ENCODE data around the gene SP3. TPM values are rescaled to one million over a fixed set of nuclear protein-coding genes. Genes with fewer than 3 reads are reported as not detected.
A peak's percentile ranks its signal among the peaks of the same experiment; 100 is the strongest.

The SP3 gene
- total RNA-seq, 5 donors from 2014 or later (not counting 1 experiment from before 2014, with no cell fraction given) = 107 to 150 (median 123) TPM

DNA sequence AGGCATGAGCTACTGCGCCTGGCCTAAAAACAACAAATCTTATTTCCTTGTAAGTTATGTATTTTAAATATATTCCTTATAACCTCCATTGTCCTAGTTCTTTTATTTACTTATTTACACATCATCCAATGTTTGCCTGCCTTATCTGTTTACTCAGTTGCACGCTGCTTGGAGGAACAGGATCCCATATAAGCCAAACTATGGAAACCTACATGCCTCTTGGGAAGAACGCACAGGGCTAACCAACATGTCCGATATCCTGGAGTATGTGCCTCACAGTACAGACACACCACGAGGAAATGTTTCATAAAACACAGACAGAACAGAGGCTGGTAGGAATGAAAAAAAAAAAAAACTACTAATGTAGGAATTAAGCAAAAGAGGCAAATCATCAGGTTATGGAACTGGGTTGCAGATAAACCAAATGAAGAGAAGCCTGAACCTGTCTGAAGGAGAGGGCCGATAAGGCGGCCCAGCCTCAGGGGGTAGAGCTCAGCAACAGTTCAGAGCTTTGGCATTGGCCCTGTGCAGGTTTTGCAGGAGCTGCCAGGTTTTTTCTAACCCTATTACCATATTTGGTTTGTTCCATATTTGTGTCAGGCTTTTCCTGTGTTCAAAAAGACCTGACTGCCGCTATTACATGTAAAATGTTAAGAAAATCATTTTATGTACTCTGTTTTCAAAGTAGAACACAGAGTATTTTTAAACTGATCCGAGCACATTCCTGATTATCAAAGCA, 19.9 kb upstream of the SP3 start:
- no peak overlapping the region for H3K4me3 ChIP-seq (ENCODE audit: control insufficient read depth in 1 of 2, extremely low read depth in 1 of 2, low read length in 1 of 2)
- 81% methylated on average over 2 of the region's 9 CpGs for WGBS (ENCODE audit: insufficient coverage)
- Mint-ChIP-seq H3K27me3 (peaks cover 0 to 10% of the 10 kb centered on the region in 2 donors), H3K4me3 (no peak overlapping the region), H3K9me3 (no peaks in the 10 kb centered on the region), H3K4me1 (peaks cover 2 to 9% (median 5%) of the 10 kb centered on the region in 3 donors), H3K27ac (no peak overlapping the region), H3K36me3 (no peaks in the 10 kb centered on the region)
- H3K27me3 ChIP-seq (replicated peaks in 1 of 2; ENCODE audit: control insufficient read depth in 2 of 2, extremely low read depth in 1 of 2, insufficient read depth in 2 of 2, low read length in 1 of 2) = peaks cover 0 to 6% of the 10 kb centered on the region in 2 experiments
- peak in 1 of 4 experiments; percentile 26 for ATAC-seq (replicated peaks in 1 of 4)
- no peaks in the 10 kb centered on the region for H3K9me3 ChIP-seq
- ChIA-PET CTCF (no interaction called here), POLR2A (no interaction called here)
- DNase-seq = no peak
- H3K4me1 ChIP-seq (ENCODE audit: control insufficient read depth in 1 of 2, extremely low read depth in 1 of 2, insufficient read depth in 2 of 2, low read length in 2 of 2) = peaks cover 0 to 2% of the 10 kb centered on the region in 2 experiments
- H3K36me3 ChIP-seq (ENCODE audit: control insufficient read depth in 2 of 2, extremely low read depth in 1 of 2, insufficient read depth in 1 of 2, low read length in 1 of 2) = no peaks in the 10 kb centered on the region
- no peak overlapping the region for H3K27ac ChIP-seq (ENCODE audit: low read length)

DNA sequence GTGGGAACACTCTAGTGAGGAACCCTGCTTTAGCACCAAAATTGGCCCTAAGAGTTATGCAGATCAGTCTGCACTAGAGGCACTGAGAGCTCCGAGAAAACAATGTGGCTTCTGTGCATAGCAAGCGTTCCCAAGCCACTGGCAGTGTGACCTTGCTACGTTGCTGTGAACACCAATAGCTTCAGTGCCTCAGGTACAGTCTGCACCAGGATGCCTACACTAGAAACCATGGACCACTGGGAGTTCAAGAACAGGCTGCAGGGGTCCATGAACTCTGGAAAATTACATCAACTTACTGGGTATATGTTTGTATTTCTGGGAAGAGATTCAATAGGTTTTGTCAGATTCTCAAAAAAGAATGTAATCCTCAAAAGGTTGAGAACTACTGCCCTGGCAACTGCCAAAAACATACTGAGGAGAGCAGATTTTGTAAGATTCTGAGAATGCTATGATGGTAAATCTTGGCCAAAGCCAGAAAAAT, 18.3 kb upstream of the SP3 start:
- Histone ChIP-seq H3K27ac (ENCODE audit: low read length) (no peak overlapping the region), H3K9me3 (no peaks in the 10 kb centered on the region), H3K4me1 (ENCODE audit: control insufficient read depth in 1 of 2, extremely low read depth in 1 of 2, insufficient read depth in 2 of 2, low read length in 2 of 2) (peaks cover 0 to 2% of the 10 kb centered on the region in 2 experiments), H3K27me3 (replicated peaks in 1 of 2; ENCODE audit: control insufficient read depth in 2 of 2, extremely low read depth in 1 of 2, insufficient read depth in 2 of 2, low read length in 1 of 2) (peaks cover 0 to 6% of the 10 kb centered on the region in 2 experiments), H3K36me3 (ENCODE audit: control insufficient read depth in 2 of 2, extremely low read depth in 1 of 2, insufficient read depth in 1 of 2, low read length in 1 of 2) (no peaks in the 10 kb centered on the region), H3K4me3 (ENCODE audit: control insufficient read depth in 1 of 2, extremely low read depth in 1 of 2, low read length in 1 of 2) (no peak overlapping the region)
- no peak for DNase-seq
- Mint-ChIP-seq H3K36me3 (no peaks in the 10 kb centered on the region), H3K27ac (no peak overlapping the region), H3K4me1 (peaks cover 2 to 9% (median 5%) of the 10 kb centered on the region in 3 donors), H3K9me3 (no peaks in the 10 kb centered on the region), H3K27me3 (peaks cover 0 to 10% of the 10 kb centered on the region in 2 donors), H3K4me3 (no peak overlapping the region)
- no peak for ATAC-seq (replicated peaks in 1 of 4)
- WGBS (ENCODE audit: insufficient coverage) = 91% methylated on average over 3 of the region's 3 CpGs
- ChIA-PET POLR2A (no interaction called here), CTCF (no interaction called here)

DNA sequence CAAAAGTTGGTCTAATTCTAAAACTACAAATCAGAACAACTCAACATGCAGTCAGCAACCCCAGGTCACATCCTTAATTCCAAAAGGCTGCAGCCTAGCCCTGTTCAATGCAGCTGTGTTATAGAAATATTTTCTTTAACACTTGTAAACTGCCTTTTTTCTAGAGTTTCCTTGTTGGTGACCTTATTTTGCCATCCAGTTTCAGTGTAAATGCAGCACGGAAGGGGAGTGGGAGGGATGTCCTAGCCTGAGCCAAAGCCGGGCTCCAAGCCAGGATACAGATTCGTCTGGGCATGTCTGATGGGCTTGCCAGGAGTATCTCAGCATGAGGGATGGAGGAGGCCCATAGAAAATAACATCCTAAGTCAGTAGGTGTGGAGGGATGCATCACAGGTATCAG, 17.7 kb upstream of the SP3 start:
- Mint-ChIP-seq H3K9me3 (no peaks in the 10 kb centered on the region), H3K36me3 (no peaks in the 10 kb centered on the region), H3K4me1 (peaks cover 2 to 9% (median 5%) of the 10 kb centered on the region in 3 donors), H3K4me3 (no peak overlapping the region), H3K27ac (no peak overlapping the region), H3K27me3 (peaks cover 0 to 10% of the 10 kb centered on the region in 2 donors)
- Histone ChIP-seq H3K9me3 (no peaks in the 10 kb centered on the region), H3K36me3 (ENCODE audit: control insufficient read depth in 2 of 2, extremely low read depth in 1 of 2, insufficient read depth in 1 of 2, low read length in 1 of 2) (no peaks in the 10 kb centered on the region), H3K27ac (ENCODE audit: low read length) (no peak overlapping the region), H3K27me3 (replicated peaks in 1 of 2; ENCODE audit: control insufficient read depth in 2 of 2, extremely low read depth in 1 of 2, insufficient read depth in 2 of 2, low read length in 1 of 2) (peaks cover 0 to 6% of the 10 kb centered on the region in 2 experiments), H3K4me3 (ENCODE audit: control insufficient read depth in 1 of 2, extremely low read depth in 1 of 2, low read length in 1 of 2) (no peak overlapping the region), H3K4me1 (ENCODE audit: control insufficient read depth in 1 of 2, extremely low read depth in 1 of 2, insufficient read depth in 2 of 2, low read length in 2 of 2) (peaks cover 0 to 2% of the 10 kb centered on the region in 2 experiments)
- WGBS (ENCODE audit: insufficient coverage) = 94% methylated on average over 2 of the region's 3 CpGs
- ChIA-PET POLR2A (no interaction called here), CTCF (no interaction called here)
- ATAC-seq (replicated peaks in 1 of 4) (no peak), DNase-seq (no peak)

DNA sequence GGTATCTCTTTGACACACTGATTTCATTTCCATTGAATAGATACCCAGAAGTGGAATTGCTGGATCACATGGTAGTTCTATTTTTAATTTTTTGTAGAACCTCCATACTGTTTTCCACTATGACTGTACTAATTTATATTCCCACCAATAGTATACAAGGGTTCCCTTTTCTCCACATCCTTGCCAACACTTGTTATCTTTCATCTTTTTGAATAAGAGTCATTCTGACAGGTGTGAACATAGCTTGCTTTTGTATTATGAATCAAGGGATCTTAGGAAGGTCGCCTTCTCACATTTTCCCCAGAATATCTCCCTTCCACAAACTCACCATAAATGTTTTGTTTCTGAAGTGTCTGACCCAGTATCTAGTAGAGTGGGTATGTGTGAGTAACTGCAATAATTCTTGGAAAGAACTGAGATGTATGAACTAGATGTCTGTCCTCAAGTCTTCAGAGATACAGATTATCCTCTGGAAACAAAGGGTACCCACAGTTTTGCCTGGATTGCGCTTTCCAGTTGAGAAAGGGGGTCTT, 17.1 kb upstream of the SP3 start:
- Mint-ChIP-seq H3K4me3 (no peak overlapping the region), H3K27ac (no peak overlapping the region), H3K4me1 (peaks cover 2 to 9% (median 5%) of the 10 kb centered on the region in 3 donors), H3K36me3 (no peaks in the 10 kb centered on the region), H3K9me3 (no peaks in the 10 kb centered on the region), H3K27me3 (peaks cover 0 to 10% of the 10 kb centered on the region in 2 donors)
- H3K27me3 ChIP-seq (replicated peaks in 1 of 2; ENCODE audit: control insufficient read depth in 2 of 2, extremely low read depth in 1 of 2, insufficient read depth in 2 of 2, low read length in 1 of 2) = peaks cover 0 to 6% of the 10 kb centered on the region in 2 experiments
- no peak for ATAC-seq (replicated peaks in 1 of 4)
- H3K27ac ChIP-seq (ENCODE audit: low read length) = no peak overlapping the region
- H3K4me1 ChIP-seq (ENCODE audit: control insufficient read depth in 1 of 2, extremely low read depth in 1 of 2, insufficient read depth in 2 of 2, low read length in 2 of 2) = peaks cover 0 to 2% of the 10 kb centered on the region in 2 experiments
- DNase-seq = no peak
- no CpG with 5 or more reads among the region's 2 CpGs for WGBS (ENCODE audit: insufficient coverage)
- H3K36me3 ChIP-seq (ENCODE audit: control insufficient read depth in 2 of 2, extremely low read depth in 1 of 2, insufficient read depth in 1 of 2, low read length in 1 of 2) = no peaks in the 10 kb centered on the region
- no peak overlapping the region for H3K4me3 ChIP-seq (ENCODE audit: control insufficient read depth in 1 of 2, extremely low read depth in 1 of 2, low read length in 1 of 2)
- H3K9me3 ChIP-seq = no peaks in the 10 kb centered on the region
- ChIA-PET POLR2A (no interaction called here), CTCF (no interaction called here)

DNA sequence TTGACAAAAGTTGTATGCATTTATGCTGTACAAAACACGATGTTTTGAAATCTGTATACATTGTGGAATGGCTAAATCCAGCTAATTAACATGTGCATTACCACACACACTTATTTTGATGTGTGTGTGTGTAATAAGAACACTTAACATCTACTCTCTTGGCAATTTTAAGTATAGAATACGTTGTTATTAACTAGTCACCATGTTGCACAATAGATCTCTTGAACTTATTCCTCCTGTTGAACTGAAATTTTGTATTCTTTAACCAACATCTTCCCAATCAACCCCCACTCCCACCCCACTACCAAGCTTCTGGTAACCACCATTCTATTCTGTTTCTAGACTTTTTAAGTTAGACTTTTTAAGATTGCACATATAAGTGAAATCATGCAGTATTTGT, 16.3 kb upstream of the SP3 start:
- ATAC-seq (replicated peaks in 1 of 4) (no peak), DNase-seq (no peak)
- no peaks in the 10 kb centered on the region for H3K36me3 ChIP-seq (ENCODE audit: control insufficient read depth in 2 of 2, extremely low read depth in 1 of 2, insufficient read depth in 1 of 2, low read length in 1 of 2)
- no peak overlapping the region for H3K4me3 ChIP-seq (ENCODE audit: control insufficient read depth in 1 of 2, extremely low read depth in 1 of 2, low read length in 1 of 2)
- Mint-ChIP-seq H3K4me3 (no peak overlapping the region), H3K36me3 (no peaks in the 10 kb centered on the region), H3K4me1 (peaks cover 2 to 9% (median 5%) of the 10 kb centered on the region in 3 donors), H3K27me3 (peaks cover 0 to 10% of the 10 kb centered on the region in 2 donors), H3K27ac (no peak overlapping the region), H3K9me3 (no peaks in the 10 kb centered on the region)
- CTCF ChIA-PET = interaction anchor here in 1 of 2 donors (0.7 kb wide), 1 partner anchor 12 kb away, joined by 4 read pairs; no protein-coding TSS in a partner anchor
- POLR2A ChIA-PET = interaction anchor here (0.6 to 0.7 kb wide), 2 partner anchors 10 to 28 kb away, joined by 4 read pairs; no protein-coding TSS in a partner anchor
- H3K27ac ChIP-seq (ENCODE audit: low read length) = no peak overlapping the region
- H3K9me3 ChIP-seq = no peaks in the 10 kb centered on the region
- H3K27me3 ChIP-seq (replicated peaks in 1 of 2; ENCODE audit: control insufficient read depth in 2 of 2, extremely low read depth in 1 of 2, insufficient read depth in 2 of 2, low read length in 1 of 2) = peaks cover 0 to 6% of the 10 kb centered on the region in 2 experiments
- peaks cover 0 to 2% of the 10 kb centered on the region in 2 experiments for H3K4me1 ChIP-seq (ENCODE audit: control insufficient read depth in 1 of 2, extremely low read depth in 1 of 2, insufficient read depth in 2 of 2, low read length in 2 of 2)
- no CpG with 5 or more reads among the region's 2 CpGs for WGBS (ENCODE audit: insufficient coverage)

DNA sequence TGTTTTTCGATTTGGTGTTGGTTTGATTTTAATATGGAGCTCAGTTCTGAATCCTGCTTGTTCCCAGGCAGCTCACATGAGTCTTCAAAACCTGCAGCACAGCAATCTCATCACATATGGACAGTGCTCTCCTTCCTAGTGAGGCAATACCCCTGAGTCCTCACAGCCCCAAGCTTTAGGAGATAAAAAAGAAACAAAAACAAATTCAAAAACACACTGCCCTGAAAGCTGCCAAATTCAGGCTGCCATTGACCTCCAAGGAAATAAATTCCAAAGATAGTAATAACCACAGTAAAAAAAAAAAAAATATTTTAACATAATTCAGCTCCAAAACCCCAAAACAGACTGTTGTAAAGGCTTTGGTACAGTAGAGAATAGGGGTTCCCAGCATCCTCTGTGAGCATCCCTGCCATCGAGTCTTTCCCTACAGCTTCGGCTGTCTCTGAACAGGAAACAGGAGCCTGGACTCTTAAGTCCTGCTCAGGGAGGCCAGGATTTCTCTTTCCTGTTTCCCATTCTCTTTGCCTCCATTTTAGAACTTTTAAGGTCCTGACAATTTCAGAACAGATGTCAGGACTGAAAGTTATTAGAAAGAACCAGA, 14.7 kb upstream of the SP3 start:
- Histone ChIP-seq H3K27me3 (replicated peaks in 1 of 2; ENCODE audit: control insufficient read depth in 2 of 2, extremely low read depth in 1 of 2, insufficient read depth in 2 of 2, low read length in 1 of 2) (peaks cover 0 to 6% of the 10 kb centered on the region in 2 experiments), H3K4me3 (ENCODE audit: control insufficient read depth in 1 of 2, extremely low read depth in 1 of 2, low read length in 1 of 2) (no peak overlapping the region), H3K9me3 (no peaks in the 10 kb centered on the region), H3K4me1 (ENCODE audit: control insufficient read depth in 1 of 2, extremely low read depth in 1 of 2, insufficient read depth in 2 of 2, low read length in 2 of 2) (no peaks in the 10 kb centered on the region), H3K27ac (ENCODE audit: low read length) (no peak overlapping the region), H3K36me3 (ENCODE audit: control insufficient read depth in 2 of 2, extremely low read depth in 1 of 2, insufficient read depth in 1 of 2, low read length in 1 of 2) (no peaks in the 10 kb centered on the region)
- Mint-ChIP-seq H3K4me3 (no peak overlapping the region), H3K9me3 (no peaks in the 10 kb centered on the region), H3K4me1 (no peaks in the 10 kb centered on the region), H3K27me3 (peaks cover 4 to 14% of the 10 kb centered on the region in 2 donors), H3K36me3 (no peaks in the 10 kb centered on the region), H3K27ac (no peak overlapping the region)
- no peak for ATAC-seq (replicated peaks in 1 of 4)
- POLR2A ChIA-PET = no interaction called here
- DNase-seq = no peak
- no CpG with 5 or more reads among the region's 3 CpGs for WGBS (ENCODE audit: insufficient coverage)
- CTCF ChIA-PET = no interaction called here

All from T-cell (primary cell).